Measurements from ENCODE around the gene ASXL1. TPM values are rescaled to one million over a fixed set of nuclear protein-coding genes. Genes with fewer than 3 reads are reported as not detected.

ASXL1 gene
- total RNA-seq, 1 donor from 2014 or later: 142 TPM

GRCh38 chr20:32454164-32455145 lies 96.3 kb downstream of the ASXL1 start:
- no peaks in the 10 kb centered on the region for H3K9me3 Mint-ChIP-seq
- no peak overlapping the region for H3K4me3 Mint-ChIP-seq
- intact Hi-C loops (cut with micrococcal nuclease): no loop called here
- DNase-seq: no peak
- H3K4me1 Mint-ChIP-seq: peaks cover 2% of the 10 kb centered on the region
- H3K36me3 Mint-ChIP-seq (ENCODE audit: low read depth): peaks cover 10% of the 10 kb centered on the region
- no peaks in the 10 kb centered on the region for H3K27me3 Mint-ChIP-seq
- H3K27ac Mint-ChIP-seq: no peak overlapping the region

- H3K4me3 Mint-ChIP-seq: no peak overlapping the region
- no peaks in the 10 kb centered on the region for H3K9me3 Mint-ChIP-seq
- no peak for DNase-seq
- intact Hi-C loops (cut with micrococcal nuclease): no loop called here
- peaks cover 2% of the 10 kb centered on the region for H3K4me1 Mint-ChIP-seq
- no peak overlapping the region for H3K27ac Mint-ChIP-seq
- H3K27me3 Mint-ChIP-seq: no peaks in the 10 kb centered on the region
- H3K36me3 Mint-ChIP-seq (ENCODE audit: low read depth): peaks cover 8% of the 10 kb centered on the region
Measured at GRCh38 chr20:32455171-32455900, 97.2 kb downstream of the ASXL1 start.

GRCh38 chr20:32455901-32456701 lies 98.0 kb downstream of the ASXL1 start:
- H3K4me1 Mint-ChIP-seq: peaks cover 2% of the 10 kb centered on the region
- H3K9me3 Mint-ChIP-seq: no peaks in the 10 kb centered on the region
- intact Hi-C loops (cut with micrococcal nuclease): no loop called here
- H3K4me3 Mint-ChIP-seq: no peak overlapping the region
- no peak overlapping the region for H3K27ac Mint-ChIP-seq
- no peaks in the 10 kb centered on the region for H3K27me3 Mint-ChIP-seq
- H3K36me3 Mint-ChIP-seq (ENCODE audit: low read depth): peaks cover 6% of the 10 kb centered on the region
- no peak for DNase-seq

- peaks cover 6% of the 10 kb centered on the region for H3K36me3 Mint-ChIP-seq (ENCODE audit: low read depth)
- DNase-seq: peak; percentile 64
- H3K27me3 Mint-ChIP-seq: no peaks in the 10 kb centered on the region
- no peaks in the 10 kb centered on the region for H3K9me3 Mint-ChIP-seq
- H3K27ac Mint-ChIP-seq: no peak overlapping the region
- intact Hi-C loops (cut with micrococcal nuclease): no loop called here
- H3K4me1 Mint-ChIP-seq: peaks cover 2% of the 10 kb centered on the region
- no peak overlapping the region for H3K4me3 Mint-ChIP-seq
Measured at GRCh38 chr20:32456869-32457478, 98.8 kb downstream of the ASXL1 start.

- no peak for DNase-seq
- Mint-ChIP-seq H3K36me3 (ENCODE audit: low read depth) (peaks cover 6% of the 10 kb centered on the region), H3K4me1 (peaks cover 2% of the 10 kb centered on the region), H3K27ac (no peak overlapping the region), H3K27me3 (no peaks in the 10 kb centered on the region), H3K4me3 (no peak overlapping the region), H3K9me3 (no peaks in the 10 kb centered on the region)
- intact Hi-C loops (cut with micrococcal nuclease): no loop called here
Measured at GRCh38 chr20:32457479-32457986, 99.4 kb downstream of the ASXL1 start.

- no peak for DNase-seq
- no peak overlapping the region for H3K27ac Mint-ChIP-seq
- H3K4me1 Mint-ChIP-seq: no peaks in the 10 kb centered on the region
- intact Hi-C loops (cut with micrococcal nuclease): no loop called here
- no peak overlapping the region for H3K4me3 Mint-ChIP-seq
- no peaks in the 10 kb centered on the region for H3K27me3 Mint-ChIP-seq
- H3K36me3 Mint-ChIP-seq (ENCODE audit: low read depth): peaks cover 2% of the 10 kb centered on the region
- no peaks in the 10 kb centered on the region for H3K9me3 Mint-ChIP-seq
Measured at GRCh38 chr20:32458061-32458836, 100.1 kb downstream of the ASXL1 start.

GRCh38 chr20:32458837-32459220 lies 100.7 kb downstream of the ASXL1 start:
- intact Hi-C loops (cut with micrococcal nuclease): no loop called here
- no peak overlapping the region for H3K4me3 Mint-ChIP-seq
- no peaks in the 10 kb centered on the region for H3K9me3 Mint-ChIP-seq
- no peak for DNase-seq
- H3K27me3 Mint-ChIP-seq: no peaks in the 10 kb centered on the region
- H3K27ac Mint-ChIP-seq: no peak overlapping the region
- H3K4me1 Mint-ChIP-seq: no peaks in the 10 kb centered on the region
- no peaks in the 10 kb centered on the region for H3K36me3 Mint-ChIP-seq (ENCODE audit: low read depth)

- Mint-ChIP-seq H3K27me3 (no peaks in the 10 kb centered on the region), H3K9me3 (no peaks in the 10 kb centered on the region)
- intact Hi-C loops (cut with micrococcal nuclease): no loop called here
Measured at GRCh38 chr20:32460231-32460630, 102.1 kb downstream of the ASXL1 start.

GRCh38 chr20:32460683-32461320 lies 102.7 kb downstream of the ASXL1 start:
- Mint-ChIP-seq H3K9me3 (no peaks in the 10 kb centered on the region), H3K27me3 (no peaks in the 10 kb centered on the region), H3K36me3 (ENCODE audit: low read depth) (no peaks in the 10 kb centered on the region), H3K4me1 (no peaks in the 10 kb centered on the region), H3K27ac (no peak overlapping the region), H3K4me3 (no peak overlapping the region)
- no peak for DNase-seq
- intact Hi-C loops (cut with micrococcal nuclease): no loop called here

More at GRCh38 chr20:32460231-32460630, 102.1 kb downstream of the ASXL1 start:
- DNase-seq: no peak
- no peaks in the 10 kb centered on the region for H3K4me1 Mint-ChIP-seq
- H3K36me3 Mint-ChIP-seq (ENCODE audit: low read depth): no peaks in the 10 kb centered on the region
- H3K27ac Mint-ChIP-seq: no peak overlapping the region
- no peak overlapping the region for H3K4me3 Mint-ChIP-seq

GRCh38 chr20:32461836-32462600 lies 103.9 kb downstream of the ASXL1 start:
- H3K27me3 Mint-ChIP-seq: no peaks in the 10 kb centered on the region

GRCh38 chr20:32462900-32463641 lies 104.9 kb downstream of the ASXL1 start:
- no peak for DNase-seq
- no peaks in the 10 kb centered on the region for H3K9me3 Mint-ChIP-seq
- no peak overlapping the region for H3K4me3 Mint-ChIP-seq
- no peaks in the 10 kb centered on the region for H3K27me3 Mint-ChIP-seq
- no peaks in the 10 kb centered on the region for H3K36me3 Mint-ChIP-seq (ENCODE audit: low read depth)
- H3K27ac Mint-ChIP-seq: no peak overlapping the region
- no peaks in the 10 kb centered on the region for H3K4me1 Mint-ChIP-seq
- intact Hi-C loops (cut with micrococcal nuclease): no loop called here

More at GRCh38 chr20:32461836-32462600, 103.9 kb downstream of the ASXL1 start:
- Mint-ChIP-seq H3K27ac (no peak overlapping the region), H3K4me1 (no peaks in the 10 kb centered on the region), H3K4me3 (no peak overlapping the region), H3K36me3 (ENCODE audit: low read depth) (no peaks in the 10 kb centered on the region), H3K9me3 (no peaks in the 10 kb centered on the region)
- no peak for DNase-seq
- intact Hi-C loops (cut with micrococcal nuclease): no loop called here
